ENCODE results near the gene CENPP. TPM values are rescaled to one million over a fixed set of nuclear protein-coding genes. Genes with fewer than 3 reads are reported as not detected.

CENPP gene
- total and polyA plus RNA-seq, 4 donors: 0.62 to 8.7 (median 1.3) TPM

DNA sequence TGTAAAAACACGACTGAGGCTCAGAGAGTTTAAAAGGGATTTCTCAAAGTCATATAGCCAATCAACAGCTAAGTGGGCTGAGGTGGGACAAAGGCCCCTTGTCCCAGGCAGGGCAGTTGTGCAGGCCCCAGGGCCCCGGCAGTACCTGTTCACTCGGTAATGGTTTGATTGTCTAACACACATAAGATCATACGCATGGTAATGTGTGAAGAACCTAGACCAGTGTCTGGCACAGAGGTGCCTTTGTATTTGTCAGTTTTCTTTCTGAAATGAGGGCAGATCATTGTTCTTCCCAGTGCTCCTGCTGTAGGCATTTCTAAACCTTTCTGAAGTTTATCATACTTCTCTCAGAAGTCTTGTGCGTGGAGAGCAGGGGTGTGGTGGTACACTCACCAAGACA is 277.3 kb downstream of the CENPP start:
- Histone ChIP-seq H3K27me3 (ENCODE audit: control insufficient read depth in 4 of 4, insufficient read depth in 4 of 4, low read length in 3 of 4) (no peaks in the 10 kb centered on the region), H3K9me3 (ENCODE audit: control insufficient read depth in 4 of 4, low read length in 3 of 4) (no peaks in the 10 kb centered on the region), H3K9ac (ENCODE audit: low read depth in 1 of 2, low read length in 2 of 2) (no peak overlapping the region), H3K4me1 (ENCODE audit: control insufficient read depth in 4 of 4, insufficient read depth in 4 of 4, low read length in 3 of 4) (peaks cover 0 to 3% (median 2%) of the 10 kb centered on the region in 4 donors), H3K27ac (ENCODE audit: low read depth in 1 of 2, low read length in 2 of 2) (no peak overlapping the region), H3K4me3 (ENCODE audit: low read depth in 1 of 3, low read length in 3 of 3) (no peak overlapping the region), H3K36me3 (ENCODE audit: control insufficient read depth in 4 of 4, insufficient read depth in 3 of 4, low read depth in 1 of 4, low read length in 3 of 4) (no peaks in the 10 kb centered on the region)
- TF ChIP-seq, protein P1, sequence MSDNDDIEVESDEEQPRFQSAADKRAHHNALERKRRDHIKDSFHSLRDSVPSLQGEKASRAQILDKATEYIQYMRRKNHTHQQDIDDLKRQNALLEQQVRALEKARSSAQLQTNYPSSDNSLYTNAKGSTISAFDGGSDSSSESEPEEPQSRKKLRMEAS (IDR thresholded peaks at IDR 0.05): no peak
- TF ChIP-seq, protein P2, sequence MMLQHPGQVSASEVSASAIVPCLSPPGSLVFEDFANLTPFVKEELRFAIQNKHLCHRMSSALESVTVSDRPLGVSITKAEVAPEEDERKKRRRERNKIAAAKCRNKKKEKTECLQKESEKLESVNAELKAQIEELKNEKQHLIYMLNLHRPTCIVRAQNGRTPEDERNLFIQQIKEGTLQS (IDR thresholded peaks at IDR 0.05): no peak
- TF ChIP-seq NR2F2 (IDR thresholded peaks at IDR 0.05) (no peak), YY1 (IDR thresholded peaks at IDR 0.05) (no peak), RXRA (IDR thresholded peaks at IDR 0.05) (no peak)
- WGBS: 98% methylated on average over 5 of the region's 5 CpGs
- no peak for DNase-seq (ENCODE audit: low spot score)

DNA sequence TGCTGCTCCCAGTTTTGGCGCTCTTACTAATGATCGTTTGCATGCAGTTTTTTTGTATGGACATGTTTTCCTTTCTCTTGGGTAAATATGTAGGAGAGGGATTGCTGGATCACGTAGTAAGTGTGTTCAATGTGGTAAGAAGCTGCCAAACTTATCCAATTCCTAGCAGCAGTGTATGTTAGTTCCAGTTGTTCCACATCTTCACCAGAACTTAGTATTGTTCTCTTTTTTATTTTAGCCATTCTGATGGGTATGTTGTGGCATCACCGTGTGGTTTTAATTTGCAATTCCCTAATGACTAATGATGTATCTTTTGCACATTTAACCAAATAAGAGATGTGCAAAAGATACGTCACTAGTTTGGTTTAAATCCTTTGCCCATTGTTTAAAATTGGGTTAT is 278.2 kb downstream of the CENPP start:
- H3K36me3 ChIP-seq (ENCODE audit: control insufficient read depth in 4 of 4, insufficient read depth in 3 of 4, low read depth in 1 of 4, low read length in 3 of 4): no peaks in the 10 kb centered on the region
- no peak overlapping the region for H3K27ac ChIP-seq (ENCODE audit: low read depth in 1 of 2, low read length in 2 of 2)
- H3K4me1 ChIP-seq (ENCODE audit: control insufficient read depth in 4 of 4, insufficient read depth in 4 of 4, low read length in 3 of 4): peaks cover 0 to 3% (median 2%) of the 10 kb centered on the region in 4 donors
- H3K4me3 ChIP-seq (ENCODE audit: low read depth in 1 of 3, low read length in 3 of 3): no peak overlapping the region
- DNase-seq (ENCODE audit: low spot score): no peak
- no peaks in the 10 kb centered on the region for H3K27me3 ChIP-seq (ENCODE audit: control insufficient read depth in 4 of 4, insufficient read depth in 4 of 4, low read length in 3 of 4)
- 97% methylated on average over 5 of the region's 5 CpGs for WGBS
- H3K9ac ChIP-seq (ENCODE audit: low read depth in 1 of 2, low read length in 2 of 2): no peak overlapping the region
- no peak for TF ChIP-seq FOXA2 (IDR thresholded peaks at IDR 0.05)
- TF ChIP-seq, protein P3, sequence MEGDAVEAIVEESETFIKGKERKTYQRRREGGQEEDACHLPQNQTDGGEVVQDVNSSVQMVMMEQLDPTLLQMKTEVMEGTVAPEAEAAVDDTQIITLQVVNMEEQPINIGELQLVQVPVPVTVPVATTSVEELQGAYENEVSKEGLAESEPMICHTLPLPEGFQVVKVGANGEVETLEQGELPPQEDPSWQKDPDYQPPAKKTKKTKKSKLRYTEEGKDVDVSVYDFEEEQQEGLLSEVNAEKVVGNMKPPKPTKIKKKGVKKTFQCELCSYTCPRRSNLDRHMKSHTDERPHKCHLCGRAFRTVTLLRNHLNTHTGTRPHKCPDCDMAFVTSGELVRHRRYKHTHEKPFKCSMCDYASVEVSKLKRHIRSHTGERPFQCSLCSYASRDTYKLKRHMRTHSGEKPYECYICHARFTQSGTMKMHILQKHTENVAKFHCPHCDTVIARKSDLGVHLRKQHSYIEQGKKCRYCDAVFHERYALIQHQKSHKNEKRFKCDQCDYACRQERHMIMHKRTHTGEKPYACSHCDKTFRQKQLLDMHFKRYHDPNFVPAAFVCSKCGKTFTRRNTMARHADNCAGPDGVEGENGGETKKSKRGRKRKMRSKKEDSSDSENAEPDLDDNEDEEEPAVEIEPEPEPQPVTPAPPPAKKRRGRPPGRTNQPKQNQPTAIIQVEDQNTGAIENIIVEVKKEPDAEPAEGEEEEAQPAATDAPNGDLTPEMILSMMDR (IDR thresholded peaks at IDR 0.05; ENCODE audit: low read depth, low read length, missing input control): no peak
- TF ChIP-seq, protein P1 (IDR thresholded peaks at IDR 0.05): no peak
- TF ChIP-seq NR2F2 (IDR thresholded peaks at IDR 0.05): no peak
- no peak for TF ChIP-seq HNF4G (IDR thresholded peaks at IDR 0.05)
- TF ChIP-seq HNF4A (conservative IDR thresholded peaks at IDR 0.05): no peak
- TF ChIP-seq, protein P4, sequence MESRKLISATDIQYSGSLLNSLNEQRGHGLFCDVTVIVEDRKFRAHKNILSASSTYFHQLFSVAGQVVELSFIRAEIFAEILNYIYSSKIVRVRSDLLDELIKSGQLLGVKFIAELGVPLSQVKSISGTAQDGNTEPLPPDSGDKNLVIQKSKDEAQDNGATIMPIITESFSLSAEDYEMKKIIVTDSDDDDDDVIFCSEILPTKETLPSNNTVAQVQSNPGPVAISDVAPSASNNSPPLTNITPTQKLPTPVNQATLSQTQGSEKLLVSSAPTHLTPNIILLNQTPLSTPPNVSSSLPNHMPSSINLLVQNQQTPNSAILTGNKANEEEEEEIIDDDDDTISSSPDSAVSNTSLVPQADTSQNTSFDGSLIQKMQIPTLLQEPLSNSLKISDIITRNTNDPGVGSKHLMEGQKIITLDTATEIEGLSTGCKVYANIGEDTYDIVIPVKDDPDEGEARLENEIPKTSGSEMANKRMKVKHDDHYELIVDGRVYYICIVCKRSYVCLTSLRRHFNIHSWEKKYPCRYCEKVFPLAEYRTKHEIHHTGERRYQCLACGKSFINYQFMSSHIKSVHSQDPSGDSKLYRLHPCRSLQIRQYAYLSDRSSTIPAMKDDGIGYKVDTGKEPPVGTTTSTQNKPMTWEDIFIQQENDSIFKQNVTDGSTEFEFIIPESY (IDR thresholded peaks at IDR 0.05): no peak
- TF ChIP-seq EGR1 (IDR thresholded peaks at IDR 0.05; ENCODE audit: low read depth in 2 of 2): no peak
- TF ChIP-seq, protein P5, sequence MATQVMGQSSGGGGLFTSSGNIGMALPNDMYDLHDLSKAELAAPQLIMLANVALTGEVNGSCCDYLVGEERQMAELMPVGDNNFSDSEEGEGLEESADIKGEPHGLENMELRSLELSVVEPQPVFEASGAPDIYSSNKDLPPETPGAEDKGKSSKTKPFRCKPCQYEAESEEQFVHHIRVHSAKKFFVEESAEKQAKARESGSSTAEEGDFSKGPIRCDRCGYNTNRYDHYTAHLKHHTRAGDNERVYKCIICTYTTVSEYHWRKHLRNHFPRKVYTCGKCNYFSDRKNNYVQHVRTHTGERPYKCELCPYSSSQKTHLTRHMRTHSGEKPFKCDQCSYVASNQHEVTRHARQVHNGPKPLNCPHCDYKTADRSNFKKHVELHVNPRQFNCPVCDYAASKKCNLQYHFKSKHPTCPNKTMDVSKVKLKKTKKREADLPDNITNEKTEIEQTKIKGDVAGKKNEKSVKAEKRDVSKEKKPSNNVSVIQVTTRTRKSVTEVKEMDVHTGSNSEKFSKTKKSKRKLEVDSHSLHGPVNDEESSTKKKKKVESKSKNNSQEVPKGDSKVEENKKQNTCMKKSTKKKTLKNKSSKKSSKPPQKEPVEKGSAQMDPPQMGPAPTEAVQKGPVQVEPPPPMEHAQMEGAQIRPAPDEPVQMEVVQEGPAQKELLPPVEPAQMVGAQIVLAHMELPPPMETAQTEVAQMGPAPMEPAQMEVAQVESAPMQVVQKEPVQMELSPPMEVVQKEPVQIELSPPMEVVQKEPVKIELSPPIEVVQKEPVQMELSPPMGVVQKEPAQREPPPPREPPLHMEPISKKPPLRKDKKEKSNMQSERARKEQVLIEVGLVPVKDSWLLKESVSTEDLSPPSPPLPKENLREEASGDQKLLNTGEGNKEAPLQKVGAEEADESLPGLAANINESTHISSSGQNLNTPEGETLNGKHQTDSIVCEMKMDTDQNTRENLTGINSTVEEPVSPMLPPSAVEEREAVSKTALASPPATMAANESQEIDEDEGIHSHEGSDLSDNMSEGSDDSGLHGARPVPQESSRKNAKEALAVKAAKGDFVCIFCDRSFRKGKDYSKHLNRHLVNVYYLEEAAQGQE (IDR thresholded peaks at IDR 0.05): no peak
- no peak for TF ChIP-seq RXRA (IDR thresholded peaks at IDR 0.05)
- no peak for TF ChIP-seq FOXA1 (IDR thresholded peaks at IDR 0.05)
- TF ChIP-seq, protein P2 (IDR thresholded peaks at IDR 0.05): no peak
- H3K9me3 ChIP-seq (ENCODE audit: control insufficient read depth in 4 of 4, low read length in 3 of 4): no peaks in the 10 kb centered on the region
